SK-N-SH (cell line): ENCODE results near the gene SLC51A. TPM values are rescaled to one million over a fixed set of nuclear protein-coding genes. Genes with fewer than 3 reads are reported as not detected.

Experiments used
- CTCF ChIA-PET: fragments of 300-600, 350-600 bp; formaldehyde crosslinking; extraction: SDS; loops from one replicate; lab custom pipeline; 2021; lab: Yijun Ruan, JAX
- POLR2A ChIA-PET: fragments of 350-600 bp; sonication (Branson Sonifier 250); formaldehyde crosslinking; extraction: SDS; loops from one replicate; lab custom pipeline; 2020; ENCODE audit warnings: antibody characterized with exemption, inconsistent platforms; lab: Yijun Ruan, JAX
- DNase-seq: peaks from one replicate; pipeline ENCODE4 v3.0.0; 2012
- H2AFZ ChIP-seq: fragments of 200-600 bp; sonication (generic); 2 replicates; pipeline ENCODE4 v1.8.1; 2016; ENCODE audit warnings: antibody characterized with exemption, mild to moderate bottlenecking, low read depth
- H3F3A ChIP-seq: fragments of 200-600 bp; sonication (generic); replicated peaks from 2 replicates; pipeline ENCODE3; 2016; ENCODE audit warnings: antibody characterized with exemption, mild to moderate bottlenecking; ENCODE audit not compliant: insufficient read depth
- H3K27ac ChIP-seq, 2 experiments: fragments of 200-500 bp in 1 of 2; fragments of 200-600 bp in 1 of 2; sonication (Bioruptor generic) in 1 of 2; sonication (generic), shearing (Covaris generic) in 1 of 2; 2 replicates each; pipeline versions ENCODE4 v1.5.1 to v1.6.1; 2014 to 2016; ENCODE audit warnings: low read depth in 2 of 2, inconsistent platforms in 1 of 2, low read length in 1 of 2, mild to moderate bottlenecking in 1 of 2, mixed read lengths in 1 of 2
- H3K27me3 ChIP-seq: fragments of 200-600 bp; sonication (generic), shearing (Covaris generic); 2 replicates; pipeline ENCODE4 v1.6.1; 2016; ENCODE audit warnings: mixed run types; ENCODE audit not compliant: insufficient read depth
- H3K36me3 ChIP-seq, 2 experiments: fragments of 200-500 bp in 1 of 2; fragments of 200-600 bp in 1 of 2; sonication (Bioruptor generic) in 1 of 2; sonication (generic) in 1 of 2; replicated peaks in 1 of 2; 2 replicates each; pipeline versions ENCODE3 to v1.5.1; 2014 to 2016; ENCODE audit warnings: low read length in 1 of 2, mild to moderate bottlenecking in 1 of 2; ENCODE audit not compliant: insufficient read depth in 2 of 2, control insufficient read depth in 1 of 2
- H3K4me1 ChIP-seq, 2 experiments: fragments of 200-500 bp in 1 of 2; fragments of 200-600 bp in 1 of 2; sonication (Bioruptor generic) in 1 of 2; sonication (generic), shearing (Covaris generic) in 1 of 2; 2 replicates each; pipeline versions ENCODE4 v1.5.1 to v1.6.1; 2014 to 2016; ENCODE audit warnings: low read depth in 1 of 2, low read length in 1 of 2, mixed run types in 1 of 2; ENCODE audit not compliant: insufficient read depth in 2 of 2, control insufficient read depth in 1 of 2
- H3K4me2 ChIP-seq: fragments of 200-600 bp; sonication (generic), shearing (Covaris generic); 2 replicates; pipeline ENCODE4 v1.6.1; 2017; ENCODE audit warnings: mixed run types
- H3K4me3 ChIP-seq, 2 experiments: fragments of 200-500 bp in 1 of 2; fragments of 200-600 bp in 1 of 2; sonication (Bioruptor generic) in 1 of 2; sonication (generic), shearing (Covaris generic) in 1 of 2; 2 replicates each; pipeline versions ENCODE4 v1.5.1 to v1.8.1; 2014 to 2016; ENCODE audit warnings: low read depth in 2 of 2, inconsistent platforms in 1 of 2, low read length in 1 of 2, mild to moderate bottlenecking in 1 of 2, mixed read lengths in 1 of 2, moderate library complexity in 1 of 2
- H3K79me2 ChIP-seq: fragments of 200-600 bp; sonication (generic); 2 replicates; pipeline ENCODE4 v1.8.1; 2017; ENCODE audit warnings: mild to moderate bottlenecking; ENCODE audit not compliant: insufficient read depth
- H3K9ac ChIP-seq: fragments of 200-600 bp; sonication (generic); 2 replicates; pipeline ENCODE4 v1.6.1; 2017; ENCODE audit warnings: mixed run types
- H3K9me2 ChIP-seq: fragments of 200-600 bp; sonication (generic); 2 replicates; pipeline ENCODE4 v1.6.1; 2017; ENCODE audit warnings: mixed run types
- H3K9me3 ChIP-seq: fragments of 200-600 bp; sonication (generic); 2 replicates; pipeline ENCODE4 v1.6.1; 2017; ENCODE audit warnings: mixed run types, mild to moderate bottlenecking, moderate library complexity
- H4K20me1 ChIP-seq: fragments of 200-600 bp; sonication (generic); 2 replicates; pipeline ENCODE4 v1.6.1; 2017; ENCODE audit warnings: mild to moderate bottlenecking, mixed run types; ENCODE audit not compliant: insufficient read depth
- FOXM1 ChIP-seq: IDR thresholded peaks from 2 replicates; pipeline ENCODE4 v1.4.0; 2012; ENCODE audit warnings: low read depth, mild to moderate bottlenecking
- JUND ChIP-seq: IDR thresholded peaks from 2 replicates; pipeline ENCODE4 v1.4.0; 2012
- NFIC ChIP-seq: IDR thresholded peaks from 2 replicates; pipeline ENCODE4 v1.4.0; 2012; ENCODE audit warnings: borderline replicate concordance
- NRF1 ChIP-seq: IDR thresholded peaks from 2 replicates; pipeline ENCODE4 v1.6.1; 2012; ENCODE audit warnings: low read depth, mild to moderate bottlenecking, low read length
- POLR2AphosphoS5 ChIP-seq: IDR thresholded peaks from 2 replicates; pipeline ENCODE4 v1.6.1; 2012; ENCODE audit warnings: low read depth, low read length
- RFX5 ChIP-seq: IDR thresholded peaks from 2 replicates; pipeline ENCODE4 v1.6.1; 2012; ENCODE audit warnings: mild to moderate bottlenecking, improper control_type of control experiment, low read length
- RXRA ChIP-seq: IDR thresholded peaks from 2 replicates; pipeline ENCODE4 v1.4.0; 2012; ENCODE audit warnings: low read depth, mild to moderate bottlenecking, borderline replicate concordance
- TAF1 ChIP-seq: IDR thresholded peaks from 2 replicates; pipeline ENCODE4 v1.6.1; 2012; ENCODE audit warnings: low read depth, mild to moderate bottlenecking, low read length, moderate library complexity, borderline replicate concordance
- WGBS: methylation state at CpG from one replicate; pipeline ENCODE4 v1.1.6; 2017; ENCODE audit warnings: low lambda C conversion rate; 5-methylcytosine and 5-hydroxymethylcytosine counted together
- polyA plus RNA-seq, 3 experiments: library from polyadenylated mRNA; depleted of rRNA; stranded (reverse); fragments of >200 nt; gene quantifications; 2 replicates each; pipeline ENCODE4 v1.2.3, GENCODE V29; 2012
- TF ChIP-seq, protein P1 (sequence below): IDR thresholded peaks from 2 replicates; pipeline ENCODE4 v1.6.1; 2012; ENCODE audit warnings: mild to moderate bottlenecking, low read depth, low read length, moderate library complexity
- TF ChIP-seq, protein P2 (sequence below): IDR thresholded peaks from 2 replicates; pipeline ENCODE4 v1.4.0; 2012; ENCODE audit warnings: low read depth, borderline replicate concordance
- TF ChIP-seq, protein P3 (sequence below): fragments of 150-350 bp; IDR thresholded peaks from 2 replicates; pipeline ENCODE4 v1.6.1; 2016; ENCODE audit warnings: mild to moderate bottlenecking, low read depth, low read length

Gene SLC51A
- polyA plus RNA-seq, 1 of the 3 experiments (the other 2 are of a cell fraction), result not detected

DNA sequence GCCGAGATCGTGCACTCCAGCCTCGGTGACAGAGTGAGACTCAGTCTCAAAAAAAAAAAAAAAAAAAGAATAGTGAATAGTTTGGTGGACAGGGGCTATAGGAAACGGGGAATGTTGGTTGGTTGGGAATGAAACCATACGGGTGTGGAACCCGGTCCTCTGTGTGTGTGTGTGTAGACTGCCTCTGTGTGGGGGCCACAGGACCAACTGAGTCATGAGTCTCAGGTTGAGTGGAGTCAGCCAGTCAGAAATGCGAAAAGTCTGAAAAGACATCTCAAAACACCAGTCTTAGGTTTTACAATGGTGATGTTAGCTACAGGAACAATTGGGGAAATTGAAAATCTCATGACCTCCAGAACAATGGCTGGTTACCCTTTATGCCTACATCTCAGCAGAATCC is 49.6 kb upstream of the SLC51A start:
- no peaks in the 10 kb centered on the region for H3K36me3 ChIP-seq
- H2AFZ ChIP-seq, result no peak overlapping the region
- no peaks in the 10 kb centered on the region for H4K20me1 ChIP-seq
- no peaks in the 10 kb centered on the region for H3F3A ChIP-seq
- H3K4me2 ChIP-seq, result no peak overlapping the region
- 92% methylated on average over 7 of the region's 7 CpGs for WGBS
- H3K27ac ChIP-seq, result no peak overlapping the region
- no peaks in the 10 kb centered on the region for H3K9me2 ChIP-seq
- POLR2A ChIA-PET, result no interaction called here
- H3K27me3 ChIP-seq, result no peaks in the 10 kb centered on the region
- no peak for DNase-seq
- TF ChIP-seq, protein P1, sequence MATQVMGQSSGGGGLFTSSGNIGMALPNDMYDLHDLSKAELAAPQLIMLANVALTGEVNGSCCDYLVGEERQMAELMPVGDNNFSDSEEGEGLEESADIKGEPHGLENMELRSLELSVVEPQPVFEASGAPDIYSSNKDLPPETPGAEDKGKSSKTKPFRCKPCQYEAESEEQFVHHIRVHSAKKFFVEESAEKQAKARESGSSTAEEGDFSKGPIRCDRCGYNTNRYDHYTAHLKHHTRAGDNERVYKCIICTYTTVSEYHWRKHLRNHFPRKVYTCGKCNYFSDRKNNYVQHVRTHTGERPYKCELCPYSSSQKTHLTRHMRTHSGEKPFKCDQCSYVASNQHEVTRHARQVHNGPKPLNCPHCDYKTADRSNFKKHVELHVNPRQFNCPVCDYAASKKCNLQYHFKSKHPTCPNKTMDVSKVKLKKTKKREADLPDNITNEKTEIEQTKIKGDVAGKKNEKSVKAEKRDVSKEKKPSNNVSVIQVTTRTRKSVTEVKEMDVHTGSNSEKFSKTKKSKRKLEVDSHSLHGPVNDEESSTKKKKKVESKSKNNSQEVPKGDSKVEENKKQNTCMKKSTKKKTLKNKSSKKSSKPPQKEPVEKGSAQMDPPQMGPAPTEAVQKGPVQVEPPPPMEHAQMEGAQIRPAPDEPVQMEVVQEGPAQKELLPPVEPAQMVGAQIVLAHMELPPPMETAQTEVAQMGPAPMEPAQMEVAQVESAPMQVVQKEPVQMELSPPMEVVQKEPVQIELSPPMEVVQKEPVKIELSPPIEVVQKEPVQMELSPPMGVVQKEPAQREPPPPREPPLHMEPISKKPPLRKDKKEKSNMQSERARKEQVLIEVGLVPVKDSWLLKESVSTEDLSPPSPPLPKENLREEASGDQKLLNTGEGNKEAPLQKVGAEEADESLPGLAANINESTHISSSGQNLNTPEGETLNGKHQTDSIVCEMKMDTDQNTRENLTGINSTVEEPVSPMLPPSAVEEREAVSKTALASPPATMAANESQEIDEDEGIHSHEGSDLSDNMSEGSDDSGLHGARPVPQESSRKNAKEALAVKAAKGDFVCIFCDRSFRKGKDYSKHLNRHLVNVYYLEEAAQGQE, result no peak
- TF ChIP-seq, protein P2, sequence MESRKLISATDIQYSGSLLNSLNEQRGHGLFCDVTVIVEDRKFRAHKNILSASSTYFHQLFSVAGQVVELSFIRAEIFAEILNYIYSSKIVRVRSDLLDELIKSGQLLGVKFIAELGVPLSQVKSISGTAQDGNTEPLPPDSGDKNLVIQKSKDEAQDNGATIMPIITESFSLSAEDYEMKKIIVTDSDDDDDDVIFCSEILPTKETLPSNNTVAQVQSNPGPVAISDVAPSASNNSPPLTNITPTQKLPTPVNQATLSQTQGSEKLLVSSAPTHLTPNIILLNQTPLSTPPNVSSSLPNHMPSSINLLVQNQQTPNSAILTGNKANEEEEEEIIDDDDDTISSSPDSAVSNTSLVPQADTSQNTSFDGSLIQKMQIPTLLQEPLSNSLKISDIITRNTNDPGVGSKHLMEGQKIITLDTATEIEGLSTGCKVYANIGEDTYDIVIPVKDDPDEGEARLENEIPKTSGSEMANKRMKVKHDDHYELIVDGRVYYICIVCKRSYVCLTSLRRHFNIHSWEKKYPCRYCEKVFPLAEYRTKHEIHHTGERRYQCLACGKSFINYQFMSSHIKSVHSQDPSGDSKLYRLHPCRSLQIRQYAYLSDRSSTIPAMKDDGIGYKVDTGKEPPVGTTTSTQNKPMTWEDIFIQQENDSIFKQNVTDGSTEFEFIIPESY, result no peak
- TF ChIP-seq TAF1 (no peak), NFIC (no peak), RFX5 (no peak), NRF1 (no peak), POLR2AphosphoS5 (no peak), RXRA (no peak), JUND (no peak), FOXM1 (no peak)
- TF ChIP-seq, protein P3, sequence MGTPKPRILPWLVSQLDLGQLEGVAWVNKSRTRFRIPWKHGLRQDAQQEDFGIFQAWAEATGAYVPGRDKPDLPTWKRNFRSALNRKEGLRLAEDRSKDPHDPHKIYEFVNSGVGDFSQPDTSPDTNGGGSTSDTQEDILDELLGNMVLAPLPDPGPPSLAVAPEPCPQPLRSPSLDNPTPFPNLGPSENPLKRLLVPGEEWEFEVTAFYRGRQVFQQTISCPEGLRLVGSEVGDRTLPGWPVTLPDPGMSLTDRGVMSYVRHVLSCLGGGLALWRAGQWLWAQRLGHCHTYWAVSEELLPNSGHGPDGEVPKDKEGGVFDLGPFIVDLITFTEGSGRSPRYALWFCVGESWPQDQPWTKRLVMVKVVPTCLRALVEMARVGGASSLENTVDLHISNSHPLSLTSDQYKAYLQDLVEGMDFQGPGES, result no peak
- no peaks in the 10 kb centered on the region for H3K9me3 ChIP-seq
- H3K79me2 ChIP-seq, result no peaks in the 10 kb centered on the region
- peaks cover 0 to 10% of the 10 kb centered on the region in 2 experiments; a peak in 1 of 4 replicates for H3K4me1 ChIP-seq
- H3K4me3 ChIP-seq, result no peak overlapping the region
- CTCF ChIA-PET, result interaction anchor here (0.6 to 0.7 kb wide), 2 partner anchors 14 to 91 kb away, joined by 3 read pairs; no protein-coding TSS in a partner anchor
- no peak overlapping the region for H3K9ac ChIP-seq
